Measurements from ENCODE around the gene KRTAP12-4.
"Not testable (repeated sequence)": the region's sequence is repeated elsewhere in the genome, so short reads cannot be mapped to it uniquely, and the experiment has no call there.

Gene KRTAP12-4

GRCh38 chr21:44686843-44687561 lies 32.5 kb upstream of the KRTAP12-4 start:
- DNase-seq (ENCODE audit: low spot score): no peak

GRCh38 chr21:44686000-44686781 lies 31.7 kb upstream of the KRTAP12-4 start:
- no peak for DNase-seq (ENCODE audit: low spot score)

- DNase-seq (ENCODE audit: low spot score): not testable (repeated sequence)
Observed at GRCh38 chr21:44685050-44685449, 30.6 kb upstream of the KRTAP12-4 start.

- no peak for DNase-seq (ENCODE audit: low spot score)
Observed at GRCh38 chr21:44684483-44684882, 30.0 kb upstream of the KRTAP12-4 start.

- DNase-seq (ENCODE audit: low spot score): no peak
Observed at GRCh38 chr21:44684077-44684476, 29.6 kb upstream of the KRTAP12-4 start.

GRCh38 chr21:44682580-44683151 lies 28.2 kb upstream of the KRTAP12-4 start:
- no peak for DNase-seq (ENCODE audit: low spot score)

GRCh38 chr21:44681861-44682579 lies 27.6 kb upstream of the KRTAP12-4 start, which contains the start of gene KRTAP12-1:
Gene KRTAP12-1 (minus strand): TSS chr21:44682163. CDS start chr21:44682123, 40 bp downstream.
- no peak for DNase-seq (ENCODE audit: low spot score)

GRCh38 chr21:44681152-44681551 lies 26.7 kb upstream of the KRTAP12-4 start:
- no peak for DNase-seq (ENCODE audit: low spot score)

- DNase-seq (ENCODE audit: low spot score): no peak
Observed at GRCh38 chr21:44677881-44678280, 23.4 kb upstream of the KRTAP12-4 start.

- no peak for DNase-seq (ENCODE audit: low spot score)
Observed at GRCh38 chr21:44671911-44672310, 17.5 kb upstream of the KRTAP12-4 start.

- DNase-seq (ENCODE audit: low spot score): no peak
Observed at GRCh38 chr21:44670642-44671432, 16.4 kb upstream of the KRTAP12-4 start.

- DNase-seq (ENCODE audit: low spot score): no peak
Observed at GRCh38 chr21:44667612-44668011, 13.2 kb upstream of the KRTAP12-4 start.

- no peak for DNase-seq (ENCODE audit: low spot score)
Observed at GRCh38 chr21:44666401-44667320, 12.2 kb upstream of the KRTAP12-4 start, which contains the start of gene KRTAP12-2. Gene KRTAP12-2 (minus strand): TSS chr21:44666927. CDS start chr21:44666886, 41 bp downstream.

GRCh38 chr21:44664691-44665090 lies 10.2 kb upstream of the KRTAP12-4 start:
- DNase-seq (ENCODE audit: low spot score): no peak

GRCh38 chr21:44661567-44661966 lies 7.1 kb upstream of the KRTAP12-4 start:
- DNase-seq (ENCODE audit: low spot score): not testable (repeated sequence)

GRCh38 chr21:44658913-44659595 lies 4.6 kb upstream of the KRTAP12-4 start:
- no peak for DNase-seq (ENCODE audit: low spot score)

GRCh38 chr21:44658541-44658910 lies 4.1 kb upstream of the KRTAP12-4 start:
- DNase-seq (ENCODE audit: low spot score): no peak

GRCh38 chr21:44657635-44658540 lies 3.4 kb upstream of the KRTAP12-4 start, which contains the start of gene KRTAP12-3:
Gene KRTAP12-3 (plus strand): TSS chr21:44657932. CDS start chr21:44657980, 48 bp downstream.
- no peak for DNase-seq (ENCODE audit: low spot score)
